Astrocyte (in vitro differentiated cells and primary cell): ENCODE results near the gene RAB4B. TPM values are rescaled to one million over a fixed set of nuclear protein-coding genes. Genes with fewer than 3 reads are reported as not detected.
"Not testable (repeated sequence)": the region's sequence is repeated elsewhere in the genome, so short reads cannot be mapped to it uniquely, and the experiment has no call there.

Experiments used
- DNase-seq: peaks from one replicate; pipeline ENCODE4 v3.0.0-alpha.2; 2010; ENCODE audit warnings: low read depth
- FAIRE-seq: peaks from 2 replicates; lab custom pipeline; 2011; peaks lifted over from hg19 to GRCh38; lab: Jason Lieb, UNC
- H2AFZ ChIP-seq: 2 replicates; pipeline ENCODE4 v1.6.0; 2012; ENCODE audit warnings: low read depth, low read length, inconsistent platforms
- H3K27ac ChIP-seq: 2 replicates; pipeline ENCODE4 v1.5.1; 2011; ENCODE audit warnings: low read depth, low read length, inconsistent platforms
- H3K27me3 ChIP-seq: 2 replicates; pipeline ENCODE4 v1.6.0; 2011; ENCODE audit warnings: low read length, inconsistent platforms; ENCODE audit not compliant: insufficient read depth
- H3K36me3 ChIP-seq: 2 replicates; pipeline ENCODE4 v1.5.1; 2011; ENCODE audit warnings: low read length, inconsistent platforms; ENCODE audit not compliant: insufficient read depth
- H3K4me1 ChIP-seq: 2 replicates; pipeline ENCODE4 v1.5.1; 2011; ENCODE audit warnings: low read length, inconsistent platforms; ENCODE audit not compliant: insufficient read depth
- H3K4me2 ChIP-seq: 2 replicates; pipeline ENCODE4 v1.6.0; 2012; ENCODE audit warnings: low read length, inconsistent platforms
- H3K4me3 ChIP-seq: 2 replicates; pipeline ENCODE4 v1.5.1; 2011; ENCODE audit warnings: low read depth, mild to moderate bottlenecking, low read length, inconsistent platforms; ENCODE audit not compliant: insufficient read depth
- H3K79me2 ChIP-seq: 2 replicates; pipeline ENCODE4 v1.6.0; 2012; ENCODE audit warnings: mild to moderate bottlenecking, low read length, inconsistent platforms; ENCODE audit not compliant: insufficient read depth
- H3K9ac ChIP-seq: 2 replicates; pipeline ENCODE4 v1.6.0; 2012; ENCODE audit warnings: mild to moderate bottlenecking, low read length, inconsistent platforms
- H3K9me3 ChIP-seq: 2 replicates; pipeline ENCODE4 v1.5.1; 2012; ENCODE audit warnings: low read depth, mild to moderate bottlenecking, low read length, inconsistent platforms; ENCODE audit not compliant: insufficient read depth
- H4K20me1 ChIP-seq: 2 replicates; pipeline ENCODE4 v1.6.0; 2012; ENCODE audit warnings: low read length, inconsistent platforms; ENCODE audit not compliant: insufficient read depth
- H3K27ac Mint-ChIP-seq: one replicate; pipeline ENCODE4 v1.8.0; 2021; ENCODE audit warnings: mild to moderate bottlenecking, mixed read lengths; ENCODE audit not compliant: unreplicated experiment
- H3K27me3 Mint-ChIP-seq: one replicate; pipeline ENCODE4 v1.8.0; 2021; ENCODE audit warnings: low read depth, mixed read lengths; ENCODE audit not compliant: unreplicated experiment
- H3K36me3 Mint-ChIP-seq: one replicate; pipeline ENCODE4 v1.8.0; 2021; ENCODE audit warnings: low read depth, mixed read lengths; ENCODE audit not compliant: unreplicated experiment
- H3K4me1 Mint-ChIP-seq: one replicate; pipeline ENCODE4 v1.8.0; 2021; ENCODE audit warnings: low read depth, mixed read lengths; ENCODE audit not compliant: unreplicated experiment
- H3K4me3 Mint-ChIP-seq: one replicate; pipeline ENCODE4 v1.8.0; 2021; ENCODE audit warnings: mild to moderate bottlenecking, moderate library complexity, mixed read lengths; ENCODE audit not compliant: unreplicated experiment
- H3K9me3 Mint-ChIP-seq: one replicate; pipeline ENCODE4 v1.8.0; 2021; ENCODE audit warnings: mild to moderate bottlenecking, mixed read lengths; ENCODE audit not compliant: unreplicated experiment
- EZH2 ChIP-seq: IDR thresholded peaks from 2 replicates; pipeline ENCODE4 v1.6.1; 2012; ENCODE audit warnings: mild to moderate bottlenecking, low read length, inconsistent platforms; ENCODE audit not compliant: insufficient read depth
- total RNA-seq: library from RNA; stranded (reverse); gene quantifications from 2 replicates; pipeline ENCODE4 v1.2.1, GENCODE V29; 2021
- TF ChIP-seq, protein P1 (sequence below): IDR thresholded peaks from 2 replicates; pipeline ENCODE4 v1.5.1; 2011; ENCODE audit warnings: low read depth, mild to moderate bottlenecking, inconsistent platforms, low read length, moderate library complexity; ENCODE audit not compliant: insufficient read depth

Gene RAB4B
- total RNA-seq, 1 donor from 2014 or later, result 18.8 TPM

DNA sequence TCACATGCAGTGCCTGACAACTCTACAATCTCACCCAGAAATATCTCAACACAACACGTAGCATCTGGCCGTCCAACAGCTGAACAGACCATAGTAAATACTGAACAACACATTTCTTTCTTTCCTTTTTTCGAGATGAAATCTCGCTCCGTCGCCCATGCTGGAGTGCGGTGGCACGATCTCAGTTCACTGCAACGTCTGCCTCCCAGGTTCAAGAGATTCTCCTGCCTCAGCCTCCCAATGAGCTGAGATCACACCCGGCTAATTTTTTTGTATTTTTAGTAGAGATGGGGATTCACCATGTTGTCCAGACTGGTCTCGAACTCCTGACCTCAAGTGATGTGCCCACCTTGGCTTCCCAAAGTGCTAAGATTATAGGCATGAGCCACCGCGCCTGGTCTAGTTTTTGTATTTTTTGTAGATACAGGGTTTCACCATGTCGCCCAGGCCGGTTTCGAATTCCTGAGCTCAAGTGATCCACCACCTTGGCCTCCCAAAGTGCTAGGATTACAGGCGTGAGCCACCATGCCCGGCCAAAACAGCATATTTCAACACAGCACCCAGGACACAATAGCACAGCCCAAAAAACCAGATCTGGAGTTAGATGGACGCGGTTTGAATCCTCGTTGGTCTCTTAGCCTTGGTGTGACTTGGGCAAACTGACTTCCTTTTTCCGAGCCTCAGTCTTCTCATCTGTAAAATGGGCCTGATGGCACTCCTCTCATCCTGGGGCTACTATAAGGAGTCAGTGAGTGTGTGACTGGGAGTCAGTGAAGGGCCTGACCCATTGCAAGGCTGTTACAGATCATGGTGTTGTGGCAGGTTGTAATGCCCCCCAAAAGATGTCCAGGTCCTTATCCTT, 49.6 kb downstream of the RAB4B start:
- no peaks in the 10 kb centered on the region for H3K9me3 ChIP-seq
- FAIRE-seq (no peak), DNase-seq (no peak)
- no peaks in the 10 kb centered on the region for H3K36me3 ChIP-seq
- H3K9me3 Mint-ChIP-seq, result peaks cover 10% of the 10 kb centered on the region
- no peaks in the 10 kb centered on the region for H3K4me1 ChIP-seq
- H3K79me2 ChIP-seq, result no peaks in the 10 kb centered on the region
- H3K4me1 Mint-ChIP-seq, result peaks cover 17% of the 10 kb centered on the region
- no peaks in the 10 kb centered on the region for H3K27me3 ChIP-seq
- no peak for TF ChIP-seq EZH2
- TF ChIP-seq, protein P1, sequence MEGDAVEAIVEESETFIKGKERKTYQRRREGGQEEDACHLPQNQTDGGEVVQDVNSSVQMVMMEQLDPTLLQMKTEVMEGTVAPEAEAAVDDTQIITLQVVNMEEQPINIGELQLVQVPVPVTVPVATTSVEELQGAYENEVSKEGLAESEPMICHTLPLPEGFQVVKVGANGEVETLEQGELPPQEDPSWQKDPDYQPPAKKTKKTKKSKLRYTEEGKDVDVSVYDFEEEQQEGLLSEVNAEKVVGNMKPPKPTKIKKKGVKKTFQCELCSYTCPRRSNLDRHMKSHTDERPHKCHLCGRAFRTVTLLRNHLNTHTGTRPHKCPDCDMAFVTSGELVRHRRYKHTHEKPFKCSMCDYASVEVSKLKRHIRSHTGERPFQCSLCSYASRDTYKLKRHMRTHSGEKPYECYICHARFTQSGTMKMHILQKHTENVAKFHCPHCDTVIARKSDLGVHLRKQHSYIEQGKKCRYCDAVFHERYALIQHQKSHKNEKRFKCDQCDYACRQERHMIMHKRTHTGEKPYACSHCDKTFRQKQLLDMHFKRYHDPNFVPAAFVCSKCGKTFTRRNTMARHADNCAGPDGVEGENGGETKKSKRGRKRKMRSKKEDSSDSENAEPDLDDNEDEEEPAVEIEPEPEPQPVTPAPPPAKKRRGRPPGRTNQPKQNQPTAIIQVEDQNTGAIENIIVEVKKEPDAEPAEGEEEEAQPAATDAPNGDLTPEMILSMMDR, result no peak
- no peak overlapping the region for H3K4me2 ChIP-seq
- peaks cover 18% of the 10 kb centered on the region for H3K36me3 Mint-ChIP-seq
- no peak overlapping the region for H3K27ac Mint-ChIP-seq
- no peak overlapping the region for H3K4me3 Mint-ChIP-seq
- H3K9ac ChIP-seq, result no peak overlapping the region
- H3K27ac ChIP-seq, result no peak overlapping the region
- no peak overlapping the region for H2AFZ ChIP-seq
- H3K27me3 Mint-ChIP-seq, result no peaks in the 10 kb centered on the region
- H4K20me1 ChIP-seq, result no peaks in the 10 kb centered on the region
- no peak overlapping the region for H3K4me3 ChIP-seq

DNA sequence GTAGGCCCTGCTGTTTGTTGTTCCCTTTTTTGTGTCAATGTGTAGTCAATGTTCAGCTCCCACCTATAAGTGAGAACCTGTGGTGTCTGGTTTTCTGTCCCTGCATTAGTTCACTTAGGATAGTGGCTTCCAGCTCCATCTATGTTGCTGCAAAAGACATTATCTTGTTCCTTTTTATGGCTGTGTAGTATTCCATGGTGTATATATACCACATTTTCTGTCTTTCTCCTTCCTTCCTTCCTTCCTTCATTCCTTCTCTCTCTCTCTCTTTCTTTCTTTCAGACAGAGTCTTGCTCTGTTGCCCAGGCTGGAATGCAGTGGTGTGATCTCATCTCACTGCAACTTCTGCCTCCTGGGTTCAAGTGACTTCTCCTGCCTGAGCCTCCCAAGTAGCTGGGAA, 51.2 kb downstream of the RAB4B start:
- Histone ChIP-seq H3K27me3 (no peaks in the 10 kb centered on the region), H3K79me2 (no peaks in the 10 kb centered on the region), H3K27ac (no peak overlapping the region), H3K36me3 (no peaks in the 10 kb centered on the region), H3K4me2 (no peak overlapping the region), H3K4me1 (no peaks in the 10 kb centered on the region), H3K9ac (no peak overlapping the region), H3K9me3 (no peaks in the 10 kb centered on the region), H2AFZ (no peak overlapping the region), H3K4me3 (no peak overlapping the region), H4K20me1 (no peaks in the 10 kb centered on the region)
- H3K9me3 Mint-ChIP-seq, result peaks cover 8% of the 10 kb centered on the region
- H3K4me3 Mint-ChIP-seq, result no peak overlapping the region
- H3K27ac Mint-ChIP-seq, result no peak overlapping the region
- FAIRE-seq (no peak), DNase-seq (no peak)
- H3K27me3 Mint-ChIP-seq, result no peaks in the 10 kb centered on the region
- peaks cover 7% of the 10 kb centered on the region for H3K4me1 Mint-ChIP-seq
- TF ChIP-seq, protein P1, result no peak
- no peak for TF ChIP-seq EZH2
- H3K36me3 Mint-ChIP-seq, result peaks cover 14% of the 10 kb centered on the region

DNA sequence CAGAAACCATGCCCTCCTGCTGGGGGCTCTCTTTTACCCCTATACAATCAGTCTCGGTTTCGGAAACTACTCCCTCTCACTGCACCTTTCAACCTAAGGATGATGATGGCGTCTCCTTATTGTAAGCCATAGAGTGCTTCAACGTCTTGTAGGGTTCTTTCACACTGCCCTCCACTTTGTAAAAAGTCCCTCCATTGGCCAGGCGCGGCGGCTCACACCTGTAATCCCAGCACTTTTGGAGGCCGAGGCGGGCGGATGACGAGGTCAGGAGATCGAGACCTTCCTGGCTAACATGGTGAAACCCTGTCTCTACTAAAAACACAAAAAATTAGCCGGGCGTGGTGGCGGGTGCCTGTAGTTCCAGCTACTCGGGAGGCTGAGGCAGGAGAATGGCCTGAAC, 52.7 kb downstream of the RAB4B start:
- not testable (repeated sequence) for H3K4me1 Mint-ChIP-seq, DNase-seq, H3K79me2 ChIP-seq, H4K20me1 ChIP-seq, H3K36me3 ChIP-seq, H3K27ac Mint-ChIP-seq, H2AFZ ChIP-seq, H3K27me3 Mint-ChIP-seq, H3K4me3 ChIP-seq, H3K4me3 Mint-ChIP-seq, H3K9me3 ChIP-seq, H3K9me3 Mint-ChIP-seq, H3K27ac ChIP-seq, H3K9ac ChIP-seq, H3K4me2 ChIP-seq, H3K27me3 ChIP-seq, H3K4me1 ChIP-seq, FAIRE-seq
- H3K36me3 Mint-ChIP-seq, result peaks cover 14% of the 10 kb centered on the region
